Renal cortex interstitium (tissue), 11 donors: ENCODE results near the gene SLC6A3. TPM values are rescaled to one million over a fixed set of nuclear protein-coding genes. Genes with fewer than 3 reads are reported as not detected.
"Not testable (repeated sequence)": the region's sequence is repeated elsewhere in the genome, so short reads cannot be mapped to it uniquely, and the experiment has no call there.

Experiments used
- DNase-seq, 11 donors: peaks; one replicate each; pipeline ENCODE4 v3.0.0-alpha.2; 2013; ENCODE audit warnings: low read depth in 9 of 11, low spot score in 4 of 11; ENCODE audit errors: extremely low read depth in 1 of 11
- polyA plus RNA-seq, 3 donors: library from polyadenylated mRNA; unstranded; fragments of 120-200 nt; gene quantifications; one replicate each; pipeline ENCODE4 v1.2.1, GENCODE V29; 2013; ENCODE audit not compliant: insufficient read length in 3 of 3

Gene SLC6A3
- polyA plus RNA-seq, 3 donors = 0.24 to 0.45 (median 0.31) TPM

GRCh38 chr5:1431021-1431811 is 14.0 kb downstream of the SLC6A3 start:
- DNase-seq = no peak

- DNase-seq = no peak
Measured at GRCh38 chr5:1430121-1430795, 15.0 kb downstream of the SLC6A3 start.

GRCh38 chr5:1429496-1429895 is 15.7 kb downstream of the SLC6A3 start:
- DNase-seq = no peak

DNA sequence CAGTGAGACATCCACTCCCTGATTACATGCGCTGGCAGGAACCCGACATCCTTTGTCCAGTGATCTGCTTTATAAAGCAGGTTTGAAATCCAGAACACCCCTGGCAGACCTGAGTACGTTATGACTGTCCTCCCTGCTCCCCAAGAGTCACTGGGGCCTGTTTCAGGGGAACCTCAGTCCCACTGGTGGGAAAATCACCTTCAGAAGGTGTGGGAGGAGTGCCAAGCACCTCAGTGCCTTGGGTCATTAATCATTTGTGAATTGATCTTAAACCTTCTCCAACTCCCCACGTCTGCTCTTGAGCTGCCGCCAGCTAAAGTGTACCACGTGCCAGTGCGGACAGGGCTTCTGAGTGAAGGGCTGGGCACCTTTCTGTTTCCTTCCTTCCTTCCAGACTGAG is 16.2 kb downstream of the SLC6A3 start:
- no peak for DNase-seq

DNA sequence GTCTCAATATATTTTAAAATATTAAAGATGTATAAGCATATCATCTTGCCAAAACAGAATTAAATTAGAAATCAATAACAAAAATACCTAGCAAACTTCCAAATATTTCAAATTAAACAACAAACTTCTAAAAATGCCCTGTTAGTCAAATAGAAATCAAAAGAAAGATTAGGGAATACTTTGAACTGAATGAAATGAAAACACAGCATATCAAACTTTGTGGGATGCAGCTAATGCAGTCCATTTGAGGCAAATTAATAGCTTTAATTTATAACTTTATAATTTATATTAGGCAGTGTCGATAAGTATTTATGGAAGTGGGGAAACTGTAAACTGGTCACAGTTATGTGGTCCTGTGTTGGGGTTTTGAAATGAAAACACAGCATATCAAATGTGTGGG is 17.1 kb downstream of the SLC6A3 start:
- no peak for DNase-seq

GRCh38 chr5:1424716-1425115 is 20.5 kb downstream of the SLC6A3 start:
- DNase-seq = no peak

GRCh38 chr5:1423901-1424603 is 21.2 kb downstream of the SLC6A3 start:
- DNase-seq = no peak

GRCh38 chr5:1422522-1422921 is 22.7 kb downstream of the SLC6A3 start:
- not testable (repeated sequence) for DNase-seq

GRCh38 chr5:1421521-1422341 is 23.5 kb downstream of the SLC6A3 start:
- DNase-seq = no peak

DNA sequence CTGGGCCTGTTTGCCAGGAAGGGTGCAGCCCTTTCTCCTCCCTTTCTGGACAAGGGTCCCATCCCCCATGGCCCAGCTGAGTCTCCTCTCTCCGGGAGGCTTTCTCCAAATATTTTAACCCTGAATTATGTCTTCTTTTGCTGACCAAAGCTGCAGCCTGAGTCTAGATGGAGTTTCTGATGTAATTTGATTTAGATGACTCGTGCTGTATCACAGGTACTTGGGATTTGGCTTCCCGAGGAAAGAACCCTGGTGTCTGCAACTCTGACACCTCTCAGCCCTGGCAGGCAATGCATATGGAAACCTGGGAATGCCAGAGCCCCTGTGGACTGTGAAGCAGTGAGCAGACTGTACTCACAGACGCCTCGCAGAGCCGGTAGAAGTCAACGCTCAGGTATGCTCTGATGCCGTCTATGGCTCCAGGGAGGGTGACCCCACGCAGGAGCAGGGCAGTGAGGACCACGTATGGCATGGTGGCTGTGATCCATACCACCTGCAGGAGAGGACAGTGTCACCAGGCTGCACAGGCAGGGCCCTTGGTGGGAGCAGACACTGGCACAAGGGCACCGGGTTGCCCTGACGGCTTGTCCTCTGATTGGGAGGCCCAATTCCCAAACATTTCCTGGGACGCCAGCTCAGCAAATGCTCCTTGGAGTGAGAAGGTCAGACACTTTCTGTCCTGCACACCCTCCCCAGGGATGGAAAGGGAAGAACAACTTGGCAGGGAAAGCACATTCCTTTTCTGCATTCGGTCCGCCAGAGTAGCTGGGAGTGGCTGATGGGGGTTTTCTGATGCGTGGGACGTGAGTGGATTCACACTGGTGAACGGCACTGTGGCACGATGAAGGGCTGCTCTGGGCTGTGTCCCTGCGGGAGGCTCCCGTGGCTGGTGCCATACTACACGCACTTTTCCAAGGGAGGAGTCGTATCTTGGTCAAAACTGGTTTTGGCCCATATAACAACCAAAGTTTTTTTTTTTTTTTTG is 24.7 kb downstream of the SLC6A3 start:
- DNase-seq = no peak

- DNase-seq = no peak
Measured at GRCh38 chr5:1419476-1420210, 25.6 kb downstream of the SLC6A3 start.

- DNase-seq = no peak
Measured at GRCh38 chr5:1418921-1419280, 26.3 kb downstream of the SLC6A3 start.

DNA sequence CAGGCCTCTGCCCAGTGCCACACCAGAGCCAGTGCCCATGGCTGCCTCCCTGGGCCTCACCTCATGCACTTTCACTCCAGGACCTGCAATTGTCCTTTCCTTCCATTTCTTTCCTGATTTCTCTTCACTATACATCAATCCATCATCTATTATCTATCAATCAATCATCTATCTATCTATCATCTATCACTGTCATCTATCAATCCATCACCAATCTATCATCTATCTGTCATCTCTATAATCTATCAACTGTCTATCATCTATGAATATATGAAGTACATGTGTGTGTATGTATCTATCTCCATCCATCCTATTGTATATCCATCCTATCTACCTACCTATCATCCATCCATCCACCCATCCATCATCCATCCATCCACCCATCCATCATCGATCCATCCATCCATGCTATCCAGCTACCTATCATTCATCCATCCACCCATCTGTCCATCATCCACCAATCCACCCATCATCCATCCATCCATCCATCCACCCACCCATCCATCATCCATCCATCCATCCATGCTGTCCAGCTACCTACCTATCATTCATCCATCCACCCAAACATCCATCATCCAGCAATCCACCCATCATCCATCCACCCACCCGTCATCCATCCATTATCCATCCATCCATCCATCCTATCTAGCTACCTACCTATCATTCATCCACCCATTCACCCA is 26.9 kb downstream of the SLC6A3 start:
- no peak for DNase-seq

DNA sequence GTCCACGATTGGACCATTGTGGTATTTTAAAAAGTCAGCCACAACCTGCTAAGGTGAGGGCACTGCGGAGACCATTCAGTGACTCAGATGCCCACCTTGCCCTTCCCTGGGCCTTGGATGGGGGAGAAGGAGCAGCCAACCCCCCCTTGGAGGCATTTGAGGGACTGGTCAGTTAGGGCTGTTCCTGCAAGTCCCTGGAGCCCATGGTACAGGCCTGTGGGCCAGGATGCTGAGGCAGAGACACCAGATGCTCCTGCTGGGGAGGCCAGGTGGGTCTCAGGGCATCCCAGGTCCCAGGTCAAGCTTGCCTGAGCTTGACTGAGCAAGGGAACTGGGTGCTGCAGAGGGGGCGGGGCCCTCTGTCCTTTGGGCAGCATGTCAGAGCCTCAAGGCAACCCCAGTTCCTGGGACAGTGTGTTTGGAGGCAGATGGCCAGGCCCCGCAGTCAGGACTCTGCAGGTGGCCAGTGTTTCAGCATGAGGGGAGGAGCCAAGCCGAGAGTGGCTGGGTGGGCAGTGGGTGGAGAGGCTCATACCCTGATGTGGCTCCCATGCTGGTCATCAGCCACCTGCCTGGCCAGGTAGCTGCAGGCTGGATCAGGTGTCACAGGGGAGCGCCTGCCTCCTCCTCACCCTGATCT is 27.5 kb downstream of the SLC6A3 start:
- DNase-seq = no peak

GRCh38 chr5:1416856-1417469 is 28.3 kb downstream of the SLC6A3 start:
- DNase-seq = no peak
